Astrocyte (in vitro differentiated cells and primary cell): Measurements from ENCODE around the gene NLGN3. TPM values are rescaled to one million over a fixed set of nuclear protein-coding genes. Genes with fewer than 3 reads are reported as not detected.
A peak's percentile ranks its signal among the peaks of the same experiment; 100 is the strongest.

Experiments used
- DNase-seq: peaks from one replicate; pipeline ENCODE4 v3.0.0-alpha.2; 2010; ENCODE audit warnings: low read depth
- FAIRE-seq: peaks from 2 replicates; lab custom pipeline; 2011; peaks lifted over from hg19 to GRCh38; lab: Jason Lieb, UNC
- H2AFZ ChIP-seq: 2 replicates; pipeline ENCODE4 v1.6.0; 2012; ENCODE audit warnings: low read depth, low read length, inconsistent platforms
- H3K27ac ChIP-seq: 2 replicates; pipeline ENCODE4 v1.5.1; 2011; ENCODE audit warnings: low read depth, low read length, inconsistent platforms
- H3K27me3 ChIP-seq: 2 replicates; pipeline ENCODE4 v1.6.0; 2011; ENCODE audit warnings: low read length, inconsistent platforms; ENCODE audit not compliant: insufficient read depth
- H3K36me3 ChIP-seq: 2 replicates; pipeline ENCODE4 v1.5.1; 2011; ENCODE audit warnings: low read length, inconsistent platforms; ENCODE audit not compliant: insufficient read depth
- H3K4me1 ChIP-seq: 2 replicates; pipeline ENCODE4 v1.5.1; 2011; ENCODE audit warnings: low read length, inconsistent platforms; ENCODE audit not compliant: insufficient read depth
- H3K4me2 ChIP-seq: 2 replicates; pipeline ENCODE4 v1.6.0; 2012; ENCODE audit warnings: low read length, inconsistent platforms
- H3K4me3 ChIP-seq: 2 replicates; pipeline ENCODE4 v1.5.1; 2011; ENCODE audit warnings: low read depth, mild to moderate bottlenecking, low read length, inconsistent platforms; ENCODE audit not compliant: insufficient read depth
- H3K79me2 ChIP-seq: 2 replicates; pipeline ENCODE4 v1.6.0; 2012; ENCODE audit warnings: mild to moderate bottlenecking, low read length, inconsistent platforms; ENCODE audit not compliant: insufficient read depth
- H3K9ac ChIP-seq: 2 replicates; pipeline ENCODE4 v1.6.0; 2012; ENCODE audit warnings: mild to moderate bottlenecking, low read length, inconsistent platforms
- H3K9me3 ChIP-seq: 2 replicates; pipeline ENCODE4 v1.5.1; 2012; ENCODE audit warnings: low read depth, mild to moderate bottlenecking, low read length, inconsistent platforms; ENCODE audit not compliant: insufficient read depth
- H4K20me1 ChIP-seq: 2 replicates; pipeline ENCODE4 v1.6.0; 2012; ENCODE audit warnings: low read length, inconsistent platforms; ENCODE audit not compliant: insufficient read depth
- H3K27ac Mint-ChIP-seq: one replicate; pipeline ENCODE4 v1.8.0; 2021; ENCODE audit warnings: mild to moderate bottlenecking, mixed read lengths; ENCODE audit not compliant: unreplicated experiment
- H3K27me3 Mint-ChIP-seq: one replicate; pipeline ENCODE4 v1.8.0; 2021; ENCODE audit warnings: low read depth, mixed read lengths; ENCODE audit not compliant: unreplicated experiment
- H3K36me3 Mint-ChIP-seq: one replicate; pipeline ENCODE4 v1.8.0; 2021; ENCODE audit warnings: low read depth, mixed read lengths; ENCODE audit not compliant: unreplicated experiment
- H3K4me1 Mint-ChIP-seq: one replicate; pipeline ENCODE4 v1.8.0; 2021; ENCODE audit warnings: low read depth, mixed read lengths; ENCODE audit not compliant: unreplicated experiment
- H3K4me3 Mint-ChIP-seq: one replicate; pipeline ENCODE4 v1.8.0; 2021; ENCODE audit warnings: mild to moderate bottlenecking, moderate library complexity, mixed read lengths; ENCODE audit not compliant: unreplicated experiment
- H3K9me3 Mint-ChIP-seq: one replicate; pipeline ENCODE4 v1.8.0; 2021; ENCODE audit warnings: mild to moderate bottlenecking, mixed read lengths; ENCODE audit not compliant: unreplicated experiment
- CTCF ChIP-seq: IDR thresholded peaks from 2 replicates; pipeline ENCODE4 v1.5.1; 2011; ENCODE audit warnings: low read depth, mild to moderate bottlenecking, inconsistent platforms, low read length, moderate library complexity; ENCODE audit not compliant: insufficient read depth
- EZH2 ChIP-seq: IDR thresholded peaks from 2 replicates; pipeline ENCODE4 v1.6.1; 2012; ENCODE audit warnings: mild to moderate bottlenecking, low read length, inconsistent platforms; ENCODE audit not compliant: insufficient read depth
- total RNA-seq: library from RNA; stranded (reverse); gene quantifications from 2 replicates; pipeline ENCODE4 v1.2.1, GENCODE V29; 2021

Gene NLGN3
- total RNA-seq, 1 donor from 2014 or later, result 0.93 TPM

- no peaks in the 10 kb centered on the region for H3K36me3 Mint-ChIP-seq
- Histone ChIP-seq H3K4me3 (no peak overlapping the region), H3K36me3 (no peaks in the 10 kb centered on the region), H3K4me2 (no peak overlapping the region), H3K79me2 (no peaks in the 10 kb centered on the region), H3K27me3 (no peaks in the 10 kb centered on the region), H3K4me1 (no peaks in the 10 kb centered on the region), H4K20me1 (no peaks in the 10 kb centered on the region), H2AFZ (no peak overlapping the region), H3K9ac (no peak overlapping the region), H3K9me3 (no peaks in the 10 kb centered on the region), H3K27ac (no peak overlapping the region)
- H3K4me1 Mint-ChIP-seq, result no peaks in the 10 kb centered on the region
- no peaks in the 10 kb centered on the region for H3K27me3 Mint-ChIP-seq
- DNase-seq, result no peak
- H3K4me3 Mint-ChIP-seq, result no peak overlapping the region
- no peak for TF ChIP-seq CTCF
- no peak for TF ChIP-seq EZH2
- H3K9me3 Mint-ChIP-seq, result no peaks in the 10 kb centered on the region
- no peak overlapping the region for H3K27ac Mint-ChIP-seq
- peak; percentile 20 for FAIRE-seq
Observed at GRCh38 chrX:71159335-71159734, 14.7 kb downstream of the NLGN3 start.

GRCh38 chrX:71160475-71160874 lies 15.8 kb downstream of the NLGN3 start:
- Histone ChIP-seq H3K27me3 (no peaks in the 10 kb centered on the region), H3K4me2 (no peak overlapping the region), H3K79me2 (no peaks in the 10 kb centered on the region), H3K4me3 (no peak overlapping the region), H3K4me1 (no peaks in the 10 kb centered on the region), H3K9me3 (no peaks in the 10 kb centered on the region), H4K20me1 (no peaks in the 10 kb centered on the region), H3K27ac (no peak overlapping the region), H3K9ac (no peak overlapping the region), H3K36me3 (no peaks in the 10 kb centered on the region), H2AFZ (no peak overlapping the region)
- H3K4me3 Mint-ChIP-seq, result no peak overlapping the region
- H3K36me3 Mint-ChIP-seq, result no peaks in the 10 kb centered on the region
- no peaks in the 10 kb centered on the region for H3K9me3 Mint-ChIP-seq
- H3K27me3 Mint-ChIP-seq, result no peaks in the 10 kb centered on the region
- TF ChIP-seq EZH2 (no peak), CTCF (no peak)
- no peaks in the 10 kb centered on the region for H3K4me1 Mint-ChIP-seq
- no peak overlapping the region for H3K27ac Mint-ChIP-seq
- FAIRE-seq (peak; percentile 59), DNase-seq (no peak)

GRCh38 chrX:71162981-71163380 lies 18.3 kb downstream of the NLGN3 start:
- H3K27ac Mint-ChIP-seq, result no peak overlapping the region
- Histone ChIP-seq H3K4me3 (no peak overlapping the region), H3K4me1 (no peaks in the 10 kb centered on the region), H4K20me1 (no peaks in the 10 kb centered on the region), H3K27ac (no peak overlapping the region), H3K79me2 (no peaks in the 10 kb centered on the region), H3K9ac (no peak overlapping the region), H3K27me3 (no peaks in the 10 kb centered on the region), H3K4me2 (no peak overlapping the region), H3K36me3 (no peaks in the 10 kb centered on the region), H2AFZ (no peak overlapping the region), H3K9me3 (no peaks in the 10 kb centered on the region)
- FAIRE-seq (no peak), DNase-seq (no peak)
- H3K4me3 Mint-ChIP-seq, result no peak overlapping the region
- TF ChIP-seq CTCF, result no peak
- TF ChIP-seq EZH2, result no peak
- no peaks in the 10 kb centered on the region for H3K9me3 Mint-ChIP-seq
- no peaks in the 10 kb centered on the region for H3K4me1 Mint-ChIP-seq
- no peaks in the 10 kb centered on the region for H3K36me3 Mint-ChIP-seq
- H3K27me3 Mint-ChIP-seq, result no peaks in the 10 kb centered on the region
